ENCODE measurements around the gene DRICH1. TPM values are rescaled to one million over a fixed set of nuclear protein-coding genes. Genes with fewer than 3 reads are reported as not detected.
"Not testable (repeated sequence)": the region's sequence is repeated elsewhere in the genome, so short reads cannot be mapped to it uniquely, and the experiment has no call there.

DRICH1 gene
- polyA plus RNA-seq, 2 of the 4 experiments (the other 2 are of a cell fraction) = 0.58 to 0.85 TPM

- TF ChIP-seq NPAS2 (CRISPR knock-in tag; IDR thresholded peaks at IDR 0.05; ENCODE audit: borderline replicate concordance) (no peak), HMGXB4 (CRISPR knock-in tag; IDR thresholded peaks at IDR 0.05; ENCODE audit: borderline replicate concordance) (no peak), RARB (CRISPR knock-in tag; IDR thresholded peaks at IDR 0.05) (no peak)
- POLR2A ChIA-PET = no interaction called here
- H3K27ac ChIP-seq = no peak overlapping the region
- no peak overlapping the region for H3K4me3 ChIP-seq
- ATAC-seq (no peak), DNase-seq (ENCODE audit: low read depth in 1 of 2, low spot score in 1 of 2) (no peak), FAIRE-seq (no peak)
- H3K4me1 ChIP-seq = peaks cover 6% of the 10 kb centered on the region; the same call in 2 of the 3 replicates
- H3K4me2 ChIP-seq = no peak overlapping the region
- CTCF ChIA-PET = no interaction called here
- no peaks in the 10 kb centered on the region for H3K9me3 ChIP-seq
- 91% methylated on average over 6 of the region's 6 CpGs for WGBS (ENCODE audit: missing lambda C conversion rate)
Measured at GRCh38 chr22:23678133-23678532, 46.0 kb upstream of the DRICH1 start.

- TF ChIP-seq CBX8 (IDR thresholded peaks at IDR 0.05) (no peak), EP300 (IDR thresholded peaks at IDR 0.05) (no peak), HOXB13 (CRISPR knock-in tag; IDR thresholded peaks at IDR 0.05; ENCODE audit: low read depth) (no peak), MAX (IDR thresholded peaks at IDR 0.05) (no peak), PHF8 (IDR thresholded peaks at IDR 0.05; ENCODE audit: borderline replicate concordance, low read depth) (no peak), FOXS1 (CRISPR knock-in tag; IDR thresholded peaks at IDR 0.05) (no peak), CTCF (IDR thresholded peaks at IDR 0.05) (no peak), KDM1A (IDR thresholded peaks at IDR 0.05; ENCODE audit: low read depth) (no peak), POLR2AphosphoS2 (conservative IDR thresholded peaks at IDR 0.05; ENCODE audit: low read length) (no peak), HEYL (CRISPR knock-in tag; IDR thresholded peaks at IDR 0.05) (no peak), USF2 (IDR thresholded peaks at IDR 0.05) (no peak), ZC3H11A (IDR thresholded peaks at IDR 0.05) (no peak), SREBF2 (IDR thresholded peaks at IDR 0.05) (no peak)
- no peak for FAIRE-seq
- POLR2A ChIA-PET = no interaction called here
- Histone ChIP-seq H3K4me1 (peaks cover 6% of the 10 kb centered on the region; the same call in 2 of the 3 replicates), H3K9me3 (no peaks in the 10 kb centered on the region), H3K4me3 (no peak overlapping the region), H3K4me2 (no peak overlapping the region), H3K27ac (no peak overlapping the region)
- no peak for ATAC-seq
- 91% methylated on average over 6 of the region's 6 CpGs for WGBS (ENCODE audit: missing lambda C conversion rate)
- DNase-seq (ENCODE audit: low read depth in 1 of 2, low spot score in 1 of 2) = no peak
- CTCF ChIA-PET = no interaction called here
Measured at GRCh38 chr22:23677701-23677995, 45.5 kb upstream of the DRICH1 start.

GRCh38 chr22:23676841-23677700, 45.0 kb upstream of the DRICH1 start:
- DNase-seq (ENCODE audit: low read depth in 1 of 2, low spot score in 1 of 2); H3K27ac ChIP-seq; ATAC-seq; H3K4me1 ChIP-seq; H3K9me3 ChIP-seq; H3K4me3 ChIP-seq; POLR2A ChIA-PET; H3K4me2 ChIP-seq; FAIRE-seq; CTCF ChIA-PET: not testable (repeated sequence)
- 96% methylated on average over 10 of the region's 12 CpGs for WGBS (ENCODE audit: missing lambda C conversion rate)
